GM23248 (cell line): Measurements from ENCODE around the gene ZFY.

ENCODE experiments used
- EZH2 ChIP-seq: fragments of 200-600 bp; sonication (generic); IDR thresholded peaks from 2 replicates; pipeline ENCODE4 v1.6.1; 2018; ENCODE audit warnings: antibody characterized with exemption, mild to moderate bottlenecking; ENCODE audit not compliant: insufficient read depth, poor library complexity, severe bottlenecking
- EZH2phosphoT487 ChIP-seq: fragments of 200-600 bp; sonication (generic); IDR thresholded peaks from 2 replicates; pipeline ENCODE4 v1.6.1; 2018; ENCODE audit warnings: antibody characterized with exemption, moderate library complexity, mild to moderate bottlenecking, low read depth; ENCODE audit not compliant: insufficient read depth

DNA sequence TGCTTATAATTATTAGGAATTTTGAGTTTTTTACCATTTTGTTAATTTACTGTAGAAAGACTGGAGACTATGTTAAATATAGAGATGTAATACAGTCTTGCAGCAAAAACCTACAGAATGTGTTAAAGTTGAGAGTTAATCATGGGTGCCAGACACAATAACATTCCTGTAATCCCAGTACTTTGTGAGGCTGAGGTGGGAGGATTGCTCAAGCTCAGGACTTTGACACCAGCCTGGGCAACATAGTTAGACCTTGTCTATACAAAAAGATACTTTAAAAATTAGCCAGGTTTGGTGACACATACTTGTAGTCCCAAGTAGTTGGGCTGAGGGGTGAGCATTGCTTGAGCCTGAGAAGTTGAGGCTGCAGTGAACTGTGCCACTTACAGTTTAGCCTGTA lies 17.7 kb downstream of the ZFY start:
- no peak for TF ChIP-seq EZH2phosphoT487
- no peak for TF ChIP-seq EZH2
